ENCODE data around the gene IL12RB1.

The IL12RB1 gene

GRCh38 chr19:18086590-18087138 lies at the start of gene IL12RB1:
IL12RB1 (minus strand) TSS chr19:18086934; CDS start chr19:18086823, 111 bp downstream.
- Histone ChIP-seq H3K27me3 (ENCODE audit: low read depth, low read length) (no peaks in the 10 kb centered on the region), H3K4me3 (ENCODE audit: low read depth in 1 of 2, low read length in 2 of 2) (peak within 1 kb of the TSS; percentile 37 to 52), H3K36me3 (ENCODE audit: control insufficient read depth in 1 of 2, insufficient read depth in 2 of 2, low read length in 2 of 2) (no peaks in the 10 kb centered on the region), H3K4me1 (ENCODE audit: control insufficient read depth in 1 of 2, insufficient read depth in 2 of 2, low read length in 2 of 2) (no peaks in the 10 kb centered on the region), H3K9me3 (ENCODE audit: control insufficient read depth in 1 of 2, low read length in 2 of 2) (no peaks in the 10 kb centered on the region), H3K27ac (ENCODE audit: low read length) (peak within 1 kb of the TSS; percentile 51)

DNA sequence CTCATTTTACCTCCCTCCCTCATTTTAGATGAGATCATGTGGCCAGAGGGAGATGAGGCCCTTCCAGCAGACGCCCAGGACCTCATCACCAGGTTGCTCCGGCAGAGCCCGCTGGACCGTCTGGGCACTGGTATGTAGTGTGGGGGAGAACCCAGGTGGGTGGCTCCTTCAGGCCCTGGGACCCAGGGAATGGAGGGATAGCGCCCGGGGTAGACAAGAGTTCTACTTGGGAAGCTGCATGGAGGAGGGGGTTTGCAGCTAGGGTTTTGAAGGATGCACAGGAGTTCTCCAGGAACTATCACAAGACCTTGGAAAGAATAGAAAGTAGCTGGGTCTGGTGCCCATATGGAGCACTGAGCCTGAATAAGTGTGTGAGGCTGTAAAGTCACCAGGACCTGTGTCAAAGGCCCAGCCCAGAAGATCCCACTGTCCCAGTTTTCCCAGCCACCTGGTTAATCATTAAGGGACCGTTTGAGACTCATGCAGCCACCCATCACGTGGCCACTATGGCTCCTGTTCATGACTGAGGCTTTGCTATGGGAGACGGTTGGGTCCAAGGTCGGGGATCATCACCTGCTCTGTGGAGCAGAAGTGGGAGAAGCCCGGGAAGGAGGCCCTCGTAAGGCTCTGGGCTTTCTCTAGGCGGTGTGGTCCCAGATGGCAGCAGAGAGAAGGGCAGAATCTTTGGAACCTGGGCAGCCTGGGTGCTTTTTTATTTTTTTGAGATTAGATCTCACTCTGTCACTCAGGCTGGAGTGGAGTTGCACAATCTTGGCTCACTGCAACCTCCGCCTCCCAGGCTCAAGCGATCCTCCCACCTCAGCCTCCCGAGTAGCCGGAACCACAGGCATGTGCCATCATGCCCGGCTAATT lies 49.2 kb upstream of the IL12RB1 start:
- H3K4me3 ChIP-seq (ENCODE audit: low read depth in 1 of 2, low read length in 2 of 2) = no peak overlapping the region
- H3K36me3 ChIP-seq (ENCODE audit: control insufficient read depth in 1 of 2, insufficient read depth in 2 of 2, low read length in 2 of 2) = peaks cover 8 to 57% of the 10 kb centered on the region in 2 donors
- no peaks in the 10 kb centered on the region for H3K9me3 ChIP-seq (ENCODE audit: control insufficient read depth in 1 of 2, low read length in 2 of 2)
- H3K4me1 ChIP-seq (ENCODE audit: control insufficient read depth in 1 of 2, insufficient read depth in 2 of 2, low read length in 2 of 2) = no peaks in the 10 kb centered on the region
- H3K27me3 ChIP-seq (ENCODE audit: low read depth, low read length) = no peaks in the 10 kb centered on the region
- no peak overlapping the region for H3K27ac ChIP-seq (ENCODE audit: low read length)

GRCh38 chr19:18131841-18132596 lies 45.3 kb upstream of the IL12RB1 start:
- no peak overlapping the region for H3K4me3 ChIP-seq (ENCODE audit: low read depth in 1 of 2, low read length in 2 of 2)
- H3K9me3 ChIP-seq (ENCODE audit: control insufficient read depth in 1 of 2, low read length in 2 of 2) = no peaks in the 10 kb centered on the region
- no peaks in the 10 kb centered on the region for H3K27me3 ChIP-seq (ENCODE audit: low read depth, low read length)
- H3K4me1 ChIP-seq (ENCODE audit: control insufficient read depth in 1 of 2, insufficient read depth in 2 of 2, low read length in 2 of 2) = no peaks in the 10 kb centered on the region
- no peak overlapping the region for H3K27ac ChIP-seq (ENCODE audit: low read length)
- H3K36me3 ChIP-seq (ENCODE audit: control insufficient read depth in 1 of 2, insufficient read depth in 2 of 2, low read length in 2 of 2) = peaks cover 28 to 63% of the 10 kb centered on the region in 2 donors

GRCh38 chr19:18130523-18131242 lies 43.9 kb upstream of the IL12RB1 start:
- H3K4me3 ChIP-seq (ENCODE audit: low read depth in 1 of 2, low read length in 2 of 2) = no peak overlapping the region
- no peaks in the 10 kb centered on the region for H3K9me3 ChIP-seq (ENCODE audit: control insufficient read depth in 1 of 2, low read length in 2 of 2)
- no peak overlapping the region for H3K27ac ChIP-seq (ENCODE audit: low read length)
- no peaks in the 10 kb centered on the region for H3K4me1 ChIP-seq (ENCODE audit: control insufficient read depth in 1 of 2, insufficient read depth in 2 of 2, low read length in 2 of 2)
- H3K36me3 ChIP-seq (ENCODE audit: control insufficient read depth in 1 of 2, insufficient read depth in 2 of 2, low read length in 2 of 2) = peaks cover 32 to 51% of the 10 kb centered on the region in 2 donors
- H3K27me3 ChIP-seq (ENCODE audit: low read depth, low read length) = no peaks in the 10 kb centered on the region

- Histone ChIP-seq H3K4me3 (ENCODE audit: low read depth in 1 of 2, low read length in 2 of 2) (no peak overlapping the region), H3K27me3 (ENCODE audit: low read depth, low read length) (no peaks in the 10 kb centered on the region), H3K36me3 (ENCODE audit: control insufficient read depth in 1 of 2, insufficient read depth in 2 of 2, low read length in 2 of 2) (peaks cover 32 to 43% of the 10 kb centered on the region in 2 donors), H3K27ac (ENCODE audit: low read length) (no peak overlapping the region), H3K4me1 (ENCODE audit: control insufficient read depth in 1 of 2, insufficient read depth in 2 of 2, low read length in 2 of 2) (no peaks in the 10 kb centered on the region), H3K9me3 (ENCODE audit: control insufficient read depth in 1 of 2, low read length in 2 of 2) (no peaks in the 10 kb centered on the region)
Measured at GRCh38 chr19:18128805-18129204, 42.1 kb upstream of the IL12RB1 start.

- Histone ChIP-seq H3K9me3 (ENCODE audit: control insufficient read depth in 1 of 2, low read length in 2 of 2) (no peaks in the 10 kb centered on the region), H3K4me1 (ENCODE audit: control insufficient read depth in 1 of 2, insufficient read depth in 2 of 2, low read length in 2 of 2) (no peaks in the 10 kb centered on the region), H3K27ac (ENCODE audit: low read length) (no peak overlapping the region), H3K27me3 (ENCODE audit: low read depth, low read length) (no peaks in the 10 kb centered on the region), H3K36me3 (ENCODE audit: control insufficient read depth in 1 of 2, insufficient read depth in 2 of 2, low read length in 2 of 2) (peaks cover 32 to 49% of the 10 kb centered on the region in 2 donors), H3K4me3 (ENCODE audit: low read depth in 1 of 2, low read length in 2 of 2) (no peak overlapping the region)
Measured at GRCh38 chr19:18128044-18128443, 41.3 kb upstream of the IL12RB1 start.

DNA sequence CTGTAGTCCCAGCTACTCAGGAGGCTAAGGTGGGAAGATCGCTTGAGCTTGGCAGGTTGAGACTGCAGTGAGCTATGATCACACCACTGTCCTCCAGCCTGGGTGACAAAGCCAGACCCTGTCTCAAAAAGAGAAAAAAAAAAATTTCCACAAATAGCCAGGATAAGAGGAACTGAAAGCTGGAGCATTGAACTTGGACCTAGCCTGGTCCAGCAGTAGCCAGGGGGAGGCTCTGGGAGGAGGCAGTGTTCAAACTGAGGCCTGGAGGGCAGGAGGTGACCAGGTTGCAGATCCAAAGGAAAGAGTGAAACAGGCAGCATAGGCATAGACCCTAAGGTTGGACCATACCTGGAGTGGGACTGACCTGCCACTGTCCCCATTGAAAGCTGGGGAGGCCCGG lies 39.4 kb upstream of the IL12RB1 start:
- no peaks in the 10 kb centered on the region for H3K27me3 ChIP-seq (ENCODE audit: low read depth, low read length)
- H3K9me3 ChIP-seq (ENCODE audit: control insufficient read depth in 1 of 2, low read length in 2 of 2) = no peaks in the 10 kb centered on the region
- H3K4me3 ChIP-seq (ENCODE audit: low read depth in 1 of 2, low read length in 2 of 2) = no peak overlapping the region
- peaks cover 32 to 43% of the 10 kb centered on the region in 2 donors for H3K36me3 ChIP-seq (ENCODE audit: control insufficient read depth in 1 of 2, insufficient read depth in 2 of 2, low read length in 2 of 2)
- no peaks in the 10 kb centered on the region for H3K4me1 ChIP-seq (ENCODE audit: control insufficient read depth in 1 of 2, insufficient read depth in 2 of 2, low read length in 2 of 2)
- no peak overlapping the region for H3K27ac ChIP-seq (ENCODE audit: low read length)

- Histone ChIP-seq H3K27ac (ENCODE audit: low read length) (no peak overlapping the region), H3K4me3 (ENCODE audit: low read depth in 1 of 2, low read length in 2 of 2) (no peak overlapping the region), H3K27me3 (ENCODE audit: low read depth, low read length) (no peaks in the 10 kb centered on the region), H3K9me3 (ENCODE audit: control insufficient read depth in 1 of 2, low read length in 2 of 2) (no peaks in the 10 kb centered on the region), H3K36me3 (ENCODE audit: control insufficient read depth in 1 of 2, insufficient read depth in 2 of 2, low read length in 2 of 2) (peaks cover 17 to 30% of the 10 kb centered on the region in 2 donors), H3K4me1 (ENCODE audit: control insufficient read depth in 1 of 2, insufficient read depth in 2 of 2, low read length in 2 of 2) (peaks cover under 1 to 7% of the 10 kb centered on the region in 2 donors)
Measured at GRCh38 chr19:18123819-18124218, 37.1 kb upstream of the IL12RB1 start.

GRCh38 chr19:18122860-18123795 lies 36.4 kb upstream of the IL12RB1 start:
- H3K9me3 ChIP-seq (ENCODE audit: control insufficient read depth in 1 of 2, low read length in 2 of 2) = no peaks in the 10 kb centered on the region
- H3K27ac ChIP-seq (ENCODE audit: low read length) = no peak overlapping the region
- H3K36me3 ChIP-seq (ENCODE audit: control insufficient read depth in 1 of 2, insufficient read depth in 2 of 2, low read length in 2 of 2) = peaks cover 16 to 23% of the 10 kb centered on the region in 2 donors
- H3K27me3 ChIP-seq (ENCODE audit: low read depth, low read length) = no peaks in the 10 kb centered on the region
- H3K4me3 ChIP-seq (ENCODE audit: low read depth in 1 of 2, low read length in 2 of 2) = no peak overlapping the region
- H3K4me1 ChIP-seq (ENCODE audit: control insufficient read depth in 1 of 2, insufficient read depth in 2 of 2, low read length in 2 of 2) = peaks cover 4 to 14% of the 10 kb centered on the region in 2 donors

GRCh38 chr19:18122424-18122823 lies 35.7 kb upstream of the IL12RB1 start:
- Histone ChIP-seq H3K27ac (ENCODE audit: low read length) (no peak overlapping the region), H3K36me3 (ENCODE audit: control insufficient read depth in 1 of 2, insufficient read depth in 2 of 2, low read length in 2 of 2) (peaks cover 13 to 19% of the 10 kb centered on the region in 2 donors), H3K4me3 (ENCODE audit: low read depth in 1 of 2, low read length in 2 of 2) (no peak overlapping the region), H3K4me1 (ENCODE audit: control insufficient read depth in 1 of 2, insufficient read depth in 2 of 2, low read length in 2 of 2) (peaks cover 5 to 18% of the 10 kb centered on the region in 2 donors), H3K9me3 (ENCODE audit: control insufficient read depth in 1 of 2, low read length in 2 of 2) (no peaks in the 10 kb centered on the region), H3K27me3 (ENCODE audit: low read depth, low read length) (no peaks in the 10 kb centered on the region)

Measured in muscle layer of duodenum (tissue), 2 donors.